ENCODE data around the gene TCERG1L.

TCERG1L gene

DNA sequence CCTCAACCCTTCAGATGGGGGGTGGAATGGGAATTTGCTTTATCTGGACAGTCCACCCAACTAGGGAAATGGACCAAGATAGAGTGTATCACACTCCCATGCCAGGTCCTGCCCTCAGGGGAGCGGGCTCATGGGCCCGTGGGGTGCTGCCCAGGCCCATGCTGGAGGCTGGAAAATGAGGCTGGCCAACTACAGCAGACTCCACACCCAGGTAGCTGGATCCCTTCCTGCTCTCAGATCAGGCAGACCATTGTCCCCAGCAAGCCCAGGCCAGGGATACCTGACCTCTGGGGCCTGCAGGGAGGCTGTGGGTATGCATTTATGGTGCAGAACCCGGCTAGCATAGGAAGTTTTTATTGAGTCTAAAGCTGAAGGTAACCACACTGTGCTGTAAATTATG is 162.4 kb downstream of the TCERG1L start:
- Histone ChIP-seq H4K20me1 (ENCODE audit: low read depth, low read length) (no peaks in the 10 kb centered on the region), H3K4me2 (ENCODE audit: low read depth, low read length, poor library complexity, severe bottlenecking) (no peak overlapping the region), H3K9me3 (ENCODE audit: insufficient read depth, low read length) (no peaks in the 10 kb centered on the region)

GRCh38 chr10:131148270-131148669 is 163.3 kb downstream of the TCERG1L start:
- Histone ChIP-seq H4K20me1 (ENCODE audit: low read depth, low read length) (no peaks in the 10 kb centered on the region), H3K27ac (ENCODE audit: low read depth, low read length) (no peak overlapping the region), H3F3A (ENCODE audit: insufficient read depth) (no peaks in the 10 kb centered on the region), H2AFZ (ENCODE audit: low read depth, low read length, severe bottlenecking) (no peak overlapping the region), H3K9me2 (replicated peaks; ENCODE audit: insufficient read depth, low read length) (no peaks in the 10 kb centered on the region), H3K36me3 (ENCODE audit: low read length) (no peaks in the 10 kb centered on the region), H3K9ac (ENCODE audit: low read length) (no peak overlapping the region), H3K79me2 (ENCODE audit: insufficient read depth, low read length) (no peaks in the 10 kb centered on the region), H3K4me2 (ENCODE audit: low read depth, low read length, poor library complexity, severe bottlenecking) (no peak overlapping the region), H3K4me3 (ENCODE audit: insufficient read depth, low read length, poor library complexity, severe bottlenecking) (no peak overlapping the region), H3K27me3 (ENCODE audit: low read length) (no peaks in the 10 kb centered on the region), H3K9me3 (ENCODE audit: insufficient read depth, low read length) (no peaks in the 10 kb centered on the region)
- TF ChIP-seq EZH2phosphoT487 (conservative IDR thresholded peaks at IDR 0.05; ENCODE audit: low read length), result no peak
- TF ChIP-seq, protein P1, sequence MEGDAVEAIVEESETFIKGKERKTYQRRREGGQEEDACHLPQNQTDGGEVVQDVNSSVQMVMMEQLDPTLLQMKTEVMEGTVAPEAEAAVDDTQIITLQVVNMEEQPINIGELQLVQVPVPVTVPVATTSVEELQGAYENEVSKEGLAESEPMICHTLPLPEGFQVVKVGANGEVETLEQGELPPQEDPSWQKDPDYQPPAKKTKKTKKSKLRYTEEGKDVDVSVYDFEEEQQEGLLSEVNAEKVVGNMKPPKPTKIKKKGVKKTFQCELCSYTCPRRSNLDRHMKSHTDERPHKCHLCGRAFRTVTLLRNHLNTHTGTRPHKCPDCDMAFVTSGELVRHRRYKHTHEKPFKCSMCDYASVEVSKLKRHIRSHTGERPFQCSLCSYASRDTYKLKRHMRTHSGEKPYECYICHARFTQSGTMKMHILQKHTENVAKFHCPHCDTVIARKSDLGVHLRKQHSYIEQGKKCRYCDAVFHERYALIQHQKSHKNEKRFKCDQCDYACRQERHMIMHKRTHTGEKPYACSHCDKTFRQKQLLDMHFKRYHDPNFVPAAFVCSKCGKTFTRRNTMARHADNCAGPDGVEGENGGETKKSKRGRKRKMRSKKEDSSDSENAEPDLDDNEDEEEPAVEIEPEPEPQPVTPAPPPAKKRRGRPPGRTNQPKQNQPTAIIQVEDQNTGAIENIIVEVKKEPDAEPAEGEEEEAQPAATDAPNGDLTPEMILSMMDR (IDR thresholded peaks at IDR 0.05; ENCODE audit: insufficient read depth, low read length, poor library complexity, severe bottlenecking), result no peak

More for the DNA sequence above, 162.4 kb downstream of the TCERG1L start:
- H3F3A ChIP-seq (ENCODE audit: insufficient read depth), result no peaks in the 10 kb centered on the region
- no peak for TF ChIP-seq EZH2phosphoT487 (conservative IDR thresholded peaks at IDR 0.05; ENCODE audit: low read length)
- TF ChIP-seq, protein P1 (IDR thresholded peaks at IDR 0.05; ENCODE audit: insufficient read depth, low read length, poor library complexity, severe bottlenecking), result no peak
- no peaks in the 10 kb centered on the region for H3K36me3 ChIP-seq (ENCODE audit: low read length)
- H3K27me3 ChIP-seq (ENCODE audit: low read length), result no peaks in the 10 kb centered on the region
- no peak overlapping the region for H3K4me3 ChIP-seq (ENCODE audit: insufficient read depth, low read length, poor library complexity, severe bottlenecking)
- H3K9me2 ChIP-seq (replicated peaks; ENCODE audit: insufficient read depth, low read length), result no peaks in the 10 kb centered on the region
- H2AFZ ChIP-seq (ENCODE audit: low read depth, low read length, severe bottlenecking), result no peak overlapping the region
- H3K9ac ChIP-seq (ENCODE audit: low read length), result no peak overlapping the region
- no peaks in the 10 kb centered on the region for H3K79me2 ChIP-seq (ENCODE audit: insufficient read depth, low read length)
- no peak overlapping the region for H3K27ac ChIP-seq (ENCODE audit: low read depth, low read length)

DNA sequence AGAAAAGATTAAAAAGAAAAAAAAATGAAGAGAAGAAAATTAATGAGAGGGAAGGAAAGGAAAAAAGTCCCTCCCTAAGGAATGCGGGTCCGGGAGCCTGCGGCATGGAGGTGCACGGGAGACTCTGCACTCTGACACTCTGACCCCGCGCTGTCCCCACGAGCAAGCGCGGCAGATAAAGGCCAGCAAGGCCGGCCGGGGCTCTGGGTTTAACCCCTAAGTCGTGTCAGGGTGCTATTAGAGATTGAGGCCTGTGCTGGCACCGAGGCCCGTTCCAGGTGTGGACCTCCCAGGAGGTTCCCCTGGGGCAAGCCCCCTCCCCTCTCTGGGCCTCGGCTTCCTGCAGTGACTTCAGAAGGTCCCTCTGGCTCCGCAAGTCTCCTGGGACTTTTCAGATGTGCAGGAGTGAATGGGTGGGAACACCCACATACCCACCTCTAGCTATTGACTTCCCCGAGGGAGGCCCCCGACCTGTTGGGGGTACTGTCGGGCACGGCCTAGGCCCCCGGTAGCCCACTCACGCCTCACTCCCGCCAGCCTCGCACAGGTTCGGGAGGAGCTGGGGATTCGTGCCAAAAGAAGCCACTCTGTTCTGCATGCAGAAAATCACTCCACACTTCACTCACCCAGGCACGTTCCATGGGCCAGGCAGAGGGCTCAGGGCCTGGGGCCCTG is 164.1 kb downstream of the TCERG1L start:
- TF ChIP-seq EZH2phosphoT487 (conservative IDR thresholded peaks at IDR 0.05; ENCODE audit: low read length), result no peak
- TF ChIP-seq, protein P1 (IDR thresholded peaks at IDR 0.05; ENCODE audit: insufficient read depth, low read length, poor library complexity, severe bottlenecking), result no peak
- no peak overlapping the region for H3K4me2 ChIP-seq (ENCODE audit: low read depth, low read length, poor library complexity, severe bottlenecking)
- H3K27ac ChIP-seq (ENCODE audit: low read depth, low read length), result no peak overlapping the region
- no peaks in the 10 kb centered on the region for H3K9me3 ChIP-seq (ENCODE audit: insufficient read depth, low read length)
- no peaks in the 10 kb centered on the region for H4K20me1 ChIP-seq (ENCODE audit: low read depth, low read length)
- no peaks in the 10 kb centered on the region for H3F3A ChIP-seq (ENCODE audit: insufficient read depth)
- H3K9ac ChIP-seq (ENCODE audit: low read length), result no peak overlapping the region
- no peaks in the 10 kb centered on the region for H3K79me2 ChIP-seq (ENCODE audit: insufficient read depth, low read length)
- no peak overlapping the region for H3K4me3 ChIP-seq (ENCODE audit: insufficient read depth, low read length, poor library complexity, severe bottlenecking)
- no peaks in the 10 kb centered on the region for H3K36me3 ChIP-seq (ENCODE audit: low read length)
- H3K9me2 ChIP-seq (replicated peaks; ENCODE audit: insufficient read depth, low read length), result no peaks in the 10 kb centered on the region
- no peak overlapping the region for H2AFZ ChIP-seq (ENCODE audit: low read depth, low read length, severe bottlenecking)
- no peaks in the 10 kb centered on the region for H3K27me3 ChIP-seq (ENCODE audit: low read length)

Measured in SU-DHL-6 (cell line).